Thyroid gland (tissue), 4 donors: Measurements from ENCODE around the gene NMRK2. TPM values are rescaled to one million over a fixed set of nuclear protein-coding genes. Genes with fewer than 3 reads are reported as not detected.
"Not testable (repeated sequence)": the region's sequence is repeated elsewhere in the genome, so short reads cannot be mapped to it uniquely, and the experiment has no call there.

ENCODE experiments used
- DNase-seq, 2 donors: peaks; one replicate each; pipeline ENCODE4 v3.0.0-alpha.2; 2019
- H3K27ac ChIP-seq, 3 donors: fragments of 200-600 bp; sonication (generic); 1 replicate in 2 of 3; 2 replicates in 1 of 3; pipeline ENCODE4 v1.5.1; 2016 to 2019; ENCODE audit warnings: mild to moderate bottlenecking in 1 of 3, moderate library complexity in 1 of 3
- H3K27me3 ChIP-seq: fragments of 200-600 bp; sonication (generic); one replicate; pipeline ENCODE4 v1.5.1; 2019
- H3K36me3 ChIP-seq, 2 donors: fragments of 200-600 bp; sonication (generic); one replicate each; pipeline ENCODE4 v1.5.1; 2016 to 2019
- H3K4me1 ChIP-seq, 2 donors: fragments of 200-600 bp; sonication (generic); one replicate each; pipeline ENCODE4 v1.5.1; 2017 to 2019
- H3K4me3 ChIP-seq, 3 donors: fragments of 200-600 bp; sonication (generic); replicated peaks in 1 of 3; 1 replicate in 2 of 3; 2 replicates in 1 of 3; pipeline ENCODE4 v1.5.1; 2016; ENCODE audit warnings: mild to moderate bottlenecking in 1 of 3
- H3K9me3 ChIP-seq: fragments of 200-600 bp; sonication (generic); one replicate; pipeline ENCODE4 v1.5.1; 2017
- CTCF ChIP-seq, 6 experiments: fragments of 200-600 bp in 3 of 6; fragments of 450-650 bp in 3 of 6; sonication (generic) in 3 of 6; IDR thresholded peaks; one replicate each; pipeline ENCODE4 v1.5.1; 2016 to 2019; ENCODE audit warnings: antibody characterized with exemption in 6 of 6, mild to moderate bottlenecking in 2 of 6, inconsistent platforms in 1 of 6, moderate library complexity in 1 of 6
- POLR2A ChIP-seq, 2 donors: fragments of 450-650 bp; IDR thresholded peaks; one replicate each; pipeline ENCODE4 v1.6.1; 2017; ENCODE audit warnings: antibody characterized with exemption in 2 of 2, mild to moderate bottlenecking in 2 of 2, moderate library complexity in 1 of 2
- WGBS, 2 donors: methylation state at CpG; one replicate each; pipeline ENCODE4 v1.1.5; 2017; 5-methylcytosine and 5-hydroxymethylcytosine counted together
- intact Hi-C: fragments of 100-400 bp; cut with DNase I; formaldehyde crosslinking; loops from one replicate; pipeline ENCODE4 v1.15.1; 2023
- total RNA-seq, 4 donors: library from RNA; depleted of rRNA; stranded (reverse); fragments of >200 nt; gene quantifications; one replicate each; pipeline ENCODE4 v1.2.3, GENCODE V29; 2016

The NMRK2 gene, protein sequence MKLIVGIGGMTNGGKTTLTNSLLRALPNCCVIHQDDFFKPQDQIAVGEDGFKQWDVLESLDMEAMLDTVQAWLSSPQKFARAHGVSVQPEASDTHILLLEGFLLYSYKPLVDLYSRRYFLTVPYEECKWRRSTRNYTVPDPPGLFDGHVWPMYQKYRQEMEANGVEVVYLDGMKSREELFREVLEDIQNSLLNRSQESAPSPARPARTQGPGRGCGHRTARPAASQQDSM
- not detected for total RNA-seq

- intact Hi-C loops: no loop called here
- Histone ChIP-seq H3K9me3 (no peaks in the 10 kb centered on the region), H3K36me3 (no peaks in the 10 kb centered on the region), H3K27ac (no peak within 1 kb of the TSS), H3K4me1 (no peaks in the 10 kb centered on the region), H3K4me3 (no peak within 1 kb of the TSS), H3K27me3 (peaks cover 8% of the 10 kb centered on the region)
- 2 to 4% methylated on average over 17 to 26 of the region's 51 CpGs for WGBS, 2 donors
- DNase-seq: no peak
- TF ChIP-seq POLR2A (IDR thresholded peaks at IDR 0.05): no peak
- no peak for TF ChIP-seq CTCF (IDR thresholded peaks at IDR 0.05)
Observed at GRCh38 chr19:3932931-3933810, at the start of gene NMRK2. Gene NMRK2, plus strand, starts transcription at chr19:3933069. Its CDS starts 603 bp downstream, at chr19:3933672.

DNA sequence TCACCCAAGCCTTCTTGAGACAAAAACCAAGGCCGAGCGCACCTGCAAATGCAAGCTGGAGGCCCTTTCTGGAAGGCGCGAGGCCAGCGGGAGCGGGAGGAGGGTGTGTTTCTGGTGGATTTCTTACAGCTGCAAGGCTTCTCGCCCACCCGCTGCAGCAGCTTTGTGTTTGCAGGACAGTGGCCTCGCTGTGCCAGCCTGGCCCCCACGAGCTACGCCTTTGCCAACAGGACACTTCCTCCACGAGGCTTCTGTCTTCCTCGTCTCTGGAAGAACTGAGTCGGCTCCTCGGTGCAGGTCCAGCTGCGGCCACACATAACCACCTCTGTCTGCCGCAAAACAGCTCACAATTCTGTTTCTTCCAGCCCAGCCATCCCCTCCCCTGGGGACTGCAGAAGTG, 42.3 kb upstream of the NMRK2 start:
- intact Hi-C loops: no loop called here
- no peak for TF ChIP-seq POLR2A (IDR thresholded peaks at IDR 0.05)
- TF ChIP-seq CTCF (IDR thresholded peaks at IDR 0.05): no peak
- Histone ChIP-seq H3K4me3 (no peak overlapping the region), H3K27ac (no peak overlapping the region), H3K27me3 (no peaks in the 10 kb centered on the region), H3K4me1 (no peaks in the 10 kb centered on the region), H3K9me3 (no peaks in the 10 kb centered on the region), H3K36me3 (no peaks in the 10 kb centered on the region)
- WGBS, 2 donors: 80 to 88% methylated on average over 17 of the region's 17 CpGs
- no peak for DNase-seq

DNA sequence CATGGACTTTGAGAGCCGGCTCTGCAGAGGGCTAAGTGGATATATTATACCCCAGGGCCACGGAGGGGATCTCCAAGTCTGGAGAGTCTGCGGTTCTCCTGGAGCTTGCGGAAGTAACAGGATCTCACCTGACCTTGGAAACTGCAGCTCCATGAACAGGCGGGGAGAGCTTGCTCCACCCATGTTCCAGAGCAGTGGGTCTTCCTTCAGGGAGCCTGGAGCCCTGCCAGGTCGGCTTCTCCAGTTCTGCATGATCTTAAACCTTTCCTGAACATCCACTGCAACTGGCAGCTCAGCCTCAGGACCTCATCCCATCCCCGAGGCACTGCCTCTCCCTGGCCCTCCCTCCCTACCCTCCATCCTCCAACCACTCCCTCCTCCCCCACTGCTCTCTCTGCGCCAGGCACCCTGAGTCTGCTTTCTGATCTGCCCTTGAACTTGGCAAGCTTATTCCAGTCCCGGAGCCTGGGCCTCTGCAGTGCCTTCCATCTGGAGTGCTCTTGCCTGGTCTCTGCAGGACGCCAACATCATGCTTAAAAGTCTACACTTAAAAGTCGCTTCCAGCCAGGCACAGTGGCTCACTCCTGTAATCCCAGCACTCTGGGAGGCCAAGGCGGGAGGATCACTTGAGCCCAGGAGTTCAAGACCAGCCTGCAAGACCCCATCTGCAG, 39.2 kb upstream of the NMRK2 start:
- Histone ChIP-seq H3K27me3 (no peaks in the 10 kb centered on the region), H3K27ac (no peak overlapping the region), H3K4me1 (no peaks in the 10 kb centered on the region), H3K9me3 (no peaks in the 10 kb centered on the region), H3K4me3 (no peak overlapping the region), H3K36me3 (no peaks in the 10 kb centered on the region)
- peak in 1 of 2 donors; percentile 3 for DNase-seq
- intact Hi-C loops: no loop called here
- TF ChIP-seq POLR2A (IDR thresholded peaks at IDR 0.05): no peak
- TF ChIP-seq CTCF (IDR thresholded peaks at IDR 0.05): no peak
- 46 to 48% methylated on average over 9 of the region's 12 CpGs for WGBS, 2 donors

GRCh38 chr19:3894959-3895358, 37.9 kb upstream of the NMRK2 start:
- H3K27ac ChIP-seq: not testable (repeated sequence)

DNA sequence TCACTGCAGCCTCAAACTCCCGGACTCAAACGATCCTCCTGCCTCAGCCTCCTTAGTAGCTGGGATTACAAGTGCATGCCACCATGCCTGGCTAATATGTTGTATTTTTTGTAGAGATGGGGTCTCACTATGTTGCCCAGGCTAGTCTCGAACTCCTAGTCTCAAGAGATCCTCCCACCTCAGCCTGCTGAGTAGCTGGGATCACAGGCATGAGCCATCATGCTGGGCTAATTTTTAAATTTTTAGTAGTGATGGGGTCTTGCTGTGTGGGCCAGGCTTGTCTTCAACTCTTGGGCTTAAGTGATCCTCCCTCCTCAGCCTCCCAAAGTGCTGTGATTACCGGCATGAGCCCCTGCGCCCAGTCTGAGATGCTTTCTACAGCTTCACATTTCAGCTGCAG, 37.1 kb upstream of the NMRK2 start:
- 89 to 94% methylated on average over 5 of the region's 5 CpGs for WGBS, 2 donors
- no peaks in the 10 kb centered on the region for H3K27me3 ChIP-seq
- TF ChIP-seq CTCF (IDR thresholded peaks at IDR 0.05): no peak
- intact Hi-C loops: no loop called here
- no peak overlapping the region for H3K27ac ChIP-seq
- H3K4me1 ChIP-seq: no peaks in the 10 kb centered on the region
- H3K9me3 ChIP-seq: no peaks in the 10 kb centered on the region
- H3K4me3 ChIP-seq: no peak overlapping the region
- no peak for DNase-seq
- no peaks in the 10 kb centered on the region for H3K36me3 ChIP-seq

More at GRCh38 chr19:3894959-3895358, 37.9 kb upstream of the NMRK2 start:
- H3K4me3 ChIP-seq, H3K27me3 ChIP-seq, H3K9me3 ChIP-seq, H3K36me3 ChIP-seq, H3K4me1 ChIP-seq, DNase-seq, intact Hi-C loops: not testable (repeated sequence)
- WGBS, 2 donors: 85 to 89% methylated on average over 5 of the region's 5 CpGs
